Sigmoid colon (tissue), 7 donors: ENCODE data around the gene TXLNB. TPM values are rescaled to one million over a fixed set of nuclear protein-coding genes. Genes with fewer than 3 reads are reported as not detected.

Experiments used
- DNase-seq: peaks from one replicate; pipeline ENCODE4 v3.0.0-alpha.2; 2019
- H3K27ac ChIP-seq, 4 donors: fragments of 200-600 bp; sonication (generic); one replicate each; pipeline ENCODE4 v1.5.1; 2016 to 2019; ENCODE audit warnings: mild to moderate bottlenecking in 1 of 4
- H3K27me3 ChIP-seq, 3 donors: fragments of 200-600 bp; sonication (generic); one replicate each; pipeline ENCODE4 v1.5.1; 2019; ENCODE audit warnings: mild to moderate bottlenecking in 1 of 3
- H3K36me3 ChIP-seq, 4 donors: fragments of 200-600 bp; sonication (generic); one replicate each; pipeline ENCODE4 v1.5.1; 2016 to 2019
- H3K4me1 ChIP-seq, 4 donors: fragments of 200-600 bp; sonication (generic); one replicate each; pipeline ENCODE4 v1.5.1; 2017 to 2019
- H3K4me3 ChIP-seq, 4 donors: fragments of 200-600 bp; sonication (generic); one replicate each; pipeline ENCODE4 v1.5.1; 2017 to 2019; ENCODE audit warnings: mild to moderate bottlenecking in 2 of 4, moderate library complexity in 1 of 4
- H3K9me3 ChIP-seq, 4 donors: fragments of 200-600 bp in 3 of 4; sonication (generic) in 3 of 4; one replicate each; pipeline versions ENCODE4 v1.5.1 to v1.6.1; 2013 to 2019
- EP300 ChIP-seq, 4 donors: sonication (generic); formaldehyde crosslinking; IDR thresholded peaks; one replicate each; pipeline ENCODE4 v1.6.1; 2017; ENCODE audit warnings: antibody characterized with exemption in 4 of 4
- POLR2A ChIP-seq, 2 donors: fragments of 450-650 bp; IDR thresholded peaks; one replicate each; pipeline ENCODE4 v1.6.1; 2016; ENCODE audit warnings: antibody characterized with exemption in 2 of 2, mild to moderate bottlenecking in 2 of 2, moderate library complexity in 2 of 2
- POLR2AphosphoS5 ChIP-seq, 4 donors: sonication (generic); formaldehyde crosslinking; IDR thresholded peaks; one replicate each; pipeline ENCODE4 v1.6.1; 2017; ENCODE audit warnings: antibody characterized with exemption in 4 of 4
- WGBS, 2 donors: extraction: QIAGEN DNeasy Blood & Tissue Kit; methylation state at CpG; one replicate each; pipeline ENCODE4 v1.1.7; 2013; 5-methylcytosine and 5-hydroxymethylcytosine counted together
- intact Hi-C: fragments of 100-400 bp; cut with DNase I; formaldehyde crosslinking; loops from one replicate; pipeline ENCODE4 v1.15.1; 2023
- polyA plus RNA-seq, 3 donors: library from polyadenylated mRNA; stranded (reverse); fragments of 200-250 nt; gene quantifications; one replicate each; pipeline ENCODE4 v1.2.3, GENCODE V29; 2013
- total RNA-seq, 4 donors: library from RNA; depleted of rRNA; stranded (reverse); fragments of >200 nt; gene quantifications; one replicate each; pipeline ENCODE4 v1.1.0, GENCODE V29; 2016
- TF ChIP-seq, protein P1 (sequence below), 4 experiments: fragments of 450-650 bp in 3 of 4; fragments of 200-600 bp in 1 of 4; IDR thresholded peaks; one replicate each; pipeline ENCODE4 v1.5.1; 2016 to 2019; ENCODE audit warnings: antibody characterized with exemption in 4 of 4, mild to moderate bottlenecking in 3 of 4, moderate library complexity in 2 of 4
- donor health status: healthy with polysubstance abuse.
- donor health status: Bipolar disorder and iron deficiency.
- donor health status: healthy.

Gene TXLNB
- total and polyA plus RNA-seq, 7 donors = 0.58 to 3.9 (median 1.7) TPM; not detected in 1

GRCh38 chr6:139308286-139308916 lies 16.6 kb upstream of the TXLNB start:
- no peaks in the 10 kb centered on the region for H3K9me3 ChIP-seq
- TF ChIP-seq POLR2AphosphoS5 (IDR thresholded peaks at IDR 0.05) = peak in 1 of 4 donors; percentile 1
- TF ChIP-seq EP300 (IDR thresholded peaks at IDR 0.05) = no peak
- intact Hi-C loops = no loop called here
- H3K27ac ChIP-seq = peak overlapping the region in 2 of 4 donors; percentile 4 to 7
- 48 to 64% methylated on average over 5 of the region's 5 CpGs for WGBS, 2 donors
- no peaks in the 10 kb centered on the region for H3K27me3 ChIP-seq
- no peaks in the 10 kb centered on the region for H3K36me3 ChIP-seq
- H3K4me1 ChIP-seq = no peaks in the 10 kb centered on the region
- no peak for DNase-seq
- no peak overlapping the region for H3K4me3 ChIP-seq

DNA sequence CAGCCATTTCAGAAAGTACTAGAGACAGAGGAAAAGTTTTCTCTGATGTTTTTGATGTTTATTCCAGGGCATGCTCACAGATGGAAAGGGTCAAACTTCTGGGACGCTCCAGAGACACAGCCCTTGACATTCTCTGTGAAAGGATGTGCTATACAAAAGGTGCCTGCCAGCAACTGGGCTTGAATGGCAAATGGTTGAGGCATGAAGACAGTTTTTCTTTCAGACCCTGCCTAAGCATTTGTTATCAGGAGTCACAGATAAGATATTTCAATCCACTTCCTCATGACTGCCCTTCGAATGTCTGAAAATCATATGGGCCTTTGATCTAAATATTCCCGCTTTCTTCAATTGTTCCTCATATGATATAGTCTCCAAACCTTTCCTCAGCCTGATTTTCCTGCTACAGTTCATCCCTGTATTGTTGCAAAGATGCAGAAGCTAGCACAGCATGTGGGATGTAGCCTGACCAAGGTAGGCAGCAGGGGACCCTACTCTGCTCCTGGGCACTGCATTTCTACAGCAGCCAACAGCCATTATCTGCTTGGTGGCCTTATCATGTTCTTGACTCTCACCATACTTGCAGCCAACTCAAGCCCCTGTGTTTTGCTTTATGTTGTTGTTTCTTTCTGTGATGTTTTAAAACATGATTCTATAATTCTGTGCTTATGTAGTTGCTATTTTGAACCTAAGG lies 14.6 kb upstream of the TXLNB start:
- no peaks in the 10 kb centered on the region for H3K9me3 ChIP-seq
- no peak overlapping the region for H3K27ac ChIP-seq
- WGBS, 2 donors = 55 to 71% methylated on average over 3 of the region's 3 CpGs
- H3K4me3 ChIP-seq = no peak overlapping the region
- intact Hi-C loops = no loop called here
- no peaks in the 10 kb centered on the region for H3K4me1 ChIP-seq
- TF ChIP-seq EP300 (IDR thresholded peaks at IDR 0.05) (no peak), POLR2A (IDR thresholded peaks at IDR 0.05) (no peak), POLR2AphosphoS5 (IDR thresholded peaks at IDR 0.05) (no peak)
- TF ChIP-seq, protein P1, sequence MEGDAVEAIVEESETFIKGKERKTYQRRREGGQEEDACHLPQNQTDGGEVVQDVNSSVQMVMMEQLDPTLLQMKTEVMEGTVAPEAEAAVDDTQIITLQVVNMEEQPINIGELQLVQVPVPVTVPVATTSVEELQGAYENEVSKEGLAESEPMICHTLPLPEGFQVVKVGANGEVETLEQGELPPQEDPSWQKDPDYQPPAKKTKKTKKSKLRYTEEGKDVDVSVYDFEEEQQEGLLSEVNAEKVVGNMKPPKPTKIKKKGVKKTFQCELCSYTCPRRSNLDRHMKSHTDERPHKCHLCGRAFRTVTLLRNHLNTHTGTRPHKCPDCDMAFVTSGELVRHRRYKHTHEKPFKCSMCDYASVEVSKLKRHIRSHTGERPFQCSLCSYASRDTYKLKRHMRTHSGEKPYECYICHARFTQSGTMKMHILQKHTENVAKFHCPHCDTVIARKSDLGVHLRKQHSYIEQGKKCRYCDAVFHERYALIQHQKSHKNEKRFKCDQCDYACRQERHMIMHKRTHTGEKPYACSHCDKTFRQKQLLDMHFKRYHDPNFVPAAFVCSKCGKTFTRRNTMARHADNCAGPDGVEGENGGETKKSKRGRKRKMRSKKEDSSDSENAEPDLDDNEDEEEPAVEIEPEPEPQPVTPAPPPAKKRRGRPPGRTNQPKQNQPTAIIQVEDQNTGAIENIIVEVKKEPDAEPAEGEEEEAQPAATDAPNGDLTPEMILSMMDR (IDR thresholded peaks at IDR 0.05) = no peak
- no peaks in the 10 kb centered on the region for H3K36me3 ChIP-seq
- H3K27me3 ChIP-seq = no peaks in the 10 kb centered on the region
- DNase-seq = no peak

DNA sequence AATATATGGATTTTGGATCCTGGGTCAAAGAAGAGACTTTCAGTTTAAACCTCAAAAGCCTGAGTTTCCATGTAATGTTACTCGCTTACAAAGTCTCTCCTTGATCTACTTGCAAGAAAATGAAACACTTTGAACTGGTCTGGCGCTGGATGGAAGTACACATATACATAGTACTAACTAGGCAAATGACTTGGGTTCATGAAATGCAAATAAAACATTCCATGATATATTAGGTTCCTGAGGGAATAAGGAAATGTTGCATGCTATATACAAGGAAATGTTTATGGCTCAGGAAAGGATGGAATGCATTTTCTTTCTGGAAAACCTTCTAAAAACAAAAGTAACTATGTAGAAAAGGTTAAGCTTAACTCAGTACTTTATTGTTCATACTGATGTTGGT lies 11.4 kb upstream of the TXLNB start:
- Histone ChIP-seq H3K9me3 (no peaks in the 10 kb centered on the region), H3K4me1 (no peaks in the 10 kb centered on the region), H3K4me3 (no peak overlapping the region), H3K36me3 (no peaks in the 10 kb centered on the region), H3K27me3 (no peaks in the 10 kb centered on the region), H3K27ac (no peak overlapping the region)
- no peak for DNase-seq
- 62 to 82% methylated on average over 2 of the region's 2 CpGs for WGBS, 2 donors
- TF ChIP-seq EP300 (IDR thresholded peaks at IDR 0.05) (no peak), POLR2A (IDR thresholded peaks at IDR 0.05) (no peak), POLR2AphosphoS5 (IDR thresholded peaks at IDR 0.05) (no peak)
- TF ChIP-seq, protein P1 (IDR thresholded peaks at IDR 0.05) = no peak
- intact Hi-C loops = no loop called here

DNA sequence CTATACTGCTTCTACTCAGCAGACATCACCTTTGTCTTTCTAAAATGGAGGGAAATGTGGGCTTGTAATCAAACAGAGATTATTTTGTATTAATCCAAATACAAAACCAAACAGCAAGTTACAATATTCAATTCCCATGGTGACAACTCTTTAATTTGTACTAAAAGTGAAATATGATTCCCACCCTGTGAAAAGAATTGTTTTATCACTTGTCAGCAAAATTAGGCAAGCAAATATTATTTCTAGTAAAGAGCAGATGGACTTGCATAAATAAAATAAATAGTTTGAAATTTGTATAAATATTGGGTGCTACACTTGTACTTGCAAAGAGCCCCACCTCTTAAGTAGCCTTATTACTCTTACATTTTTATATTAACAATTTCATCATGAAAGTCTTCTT lies 6.1 kb upstream of the TXLNB start:
- Histone ChIP-seq H3K36me3 (no peaks in the 10 kb centered on the region), H3K9me3 (no peaks in the 10 kb centered on the region), H3K27me3 (no peaks in the 10 kb centered on the region), H3K27ac (no peak overlapping the region), H3K4me3 (no peak overlapping the region), H3K4me1 (no peaks in the 10 kb centered on the region)
- TF ChIP-seq POLR2AphosphoS5 (IDR thresholded peaks at IDR 0.05) = no peak
- TF ChIP-seq EP300 (IDR thresholded peaks at IDR 0.05) = no peak
- TF ChIP-seq POLR2A (IDR thresholded peaks at IDR 0.05) = no peak
- TF ChIP-seq, protein P1 (IDR thresholded peaks at IDR 0.05) = no peak
- intact Hi-C loops = no loop called here
- no peak for DNase-seq

GRCh38 chr6:139296927-139297326 lies 5.1 kb upstream of the TXLNB start:
- Histone ChIP-seq H3K27ac (no peak overlapping the region), H3K4me1 (peaks cover 0 to 7% (median 3%) of the 10 kb centered on the region in 4 donors), H3K9me3 (no peaks in the 10 kb centered on the region), H3K4me3 (no peak overlapping the region), H3K36me3 (no peaks in the 10 kb centered on the region), H3K27me3 (no peaks in the 10 kb centered on the region)
- intact Hi-C loops = no loop called here
- whole genome bisulfite sequencing, 2 donors = 45 to 62% methylated on average over 1 of the region's 1 CpG
- no peak for DNase-seq
- TF ChIP-seq, protein P1 (IDR thresholded peaks at IDR 0.05) = no peak
- TF ChIP-seq POLR2AphosphoS5 (IDR thresholded peaks at IDR 0.05) (no peak), EP300 (IDR thresholded peaks at IDR 0.05) (no peak), POLR2A (IDR thresholded peaks at IDR 0.05) (no peak)
